HepG2 (cell line): ENCODE results near the gene CDY1B. TPM values are rescaled to one million over a fixed set of nuclear protein-coding genes. Genes with fewer than 3 reads are reported as not detected.
"Not testable (repeated sequence)": the region's sequence is repeated elsewhere in the genome, so short reads cannot be mapped to it uniquely, and the experiment has no call there.

Experiments
- ATAC-seq: fragments of 200-7000 bp; cut with Tn5 transposase; 3 replicates; pipeline ENCODE4 v1.9.1; 2020; ENCODE audit warnings: mild to moderate bottlenecking, moderate library complexity
- BruUV-seq: library from RNA; stranded (reverse); fragments of 400-500 nt; replicated peaks from 2 replicates; lab custom pipeline; 2021; lab: Mats Ljungman, UMichigan
- CTCF ChIA-PET: fragments of 300-600 bp; formaldehyde crosslinking; extraction: SDS; loops from one replicate; lab custom pipeline; 2021; ENCODE audit warnings: low total read pairs, inconsistent platforms, low intra/inter-chr PET ratio; lab: Yijun Ruan, JAX
- POLR2A ChIA-PET: fragments of 350-600 bp; sonication (Branson Sonifier 250); formaldehyde crosslinking; loops from one replicate; lab custom pipeline; 2020; ENCODE audit warnings: antibody characterized with exemption, inconsistent platforms; lab: Yijun Ruan, JAX
- DNase-seq: peaks from one replicate; pipeline ENCODE4 v3.0.0-alpha.2; 2015; ENCODE audit warnings: low spot score
- FAIRE-seq: peaks from 3 replicates; lab custom pipeline; 2011; peaks lifted over from hg19 to GRCh38; lab: Jason Lieb, UNC
- H2AFZ ChIP-seq: one replicate; pipeline ENCODE4 v1.6.1; 2011; ENCODE audit warnings: low read length, inconsistent platforms
- H3K27ac ChIP-seq: fragments of 300-600 bp; 3 replicates; pipeline ENCODE4 v1.8.0; 2011; ENCODE audit warnings: mixed run types, mild to moderate bottlenecking, mixed read lengths, low read length, inconsistent platforms; ENCODE audit not compliant: insufficient read depth; ENCODE audit errors: extremely low read length
- H3K27me3 ChIP-seq, 2 experiments: fragments of 200-600 bp in 1 of 2; 2 replicates in 1 of 2; 3 replicates in 1 of 2; pipeline versions ENCODE4 v1.6.0 to v1.8.0; 2011; ENCODE audit warnings: low read length in 2 of 2, mild to moderate bottlenecking in 2 of 2, moderate library complexity in 2 of 2, inconsistent platforms in 1 of 2; ENCODE audit not compliant: insufficient read depth in 2 of 2, control insufficient read depth in 1 of 2
- H3K36me3 ChIP-seq, 2 experiments: fragments of 200-600 bp in 1 of 2; replicated peaks in 1 of 2; 2 replicates in 1 of 2; 3 replicates in 1 of 2; pipeline versions ENCODE4 v1.5.1 to v1.8.0; 2011; ENCODE audit warnings: low read length in 2 of 2, inconsistent platforms in 1 of 2; ENCODE audit not compliant: insufficient read depth in 2 of 2, control insufficient read depth in 1 of 2
- H3K4me1 ChIP-seq: 2 replicates; pipeline ENCODE4 v1.5.1; 2012; ENCODE audit warnings: low read length, inconsistent platforms; ENCODE audit not compliant: insufficient read depth
- H3K4me2 ChIP-seq: 2 replicates; pipeline ENCODE4 v1.6.0; 2011; ENCODE audit warnings: low read depth, low read length, inconsistent platforms
- H3K4me3 ChIP-seq, 3 experiments: fragments of 200-600 bp in 1 of 3; sonication (generic), shearing (Covaris generic) in 1 of 3; replicated peaks in 1 of 3; 2 replicates each; pipeline ENCODE4 v1.5.1; 2011 to 2016; ENCODE audit warnings: low read length in 3 of 3, inconsistent platforms in 2 of 3, low read depth in 2 of 3, mild to moderate bottlenecking in 2 of 3, control low read depth in 1 of 3, mixed read lengths in 1 of 3; ENCODE audit not compliant: insufficient read depth in 1 of 3
- H3K79me2 ChIP-seq: one replicate; pipeline ENCODE4 v1.6.1; 2011; ENCODE audit warnings: low read length, inconsistent platforms; ENCODE audit not compliant: insufficient read depth
- H3K9ac ChIP-seq: 2 replicates; pipeline ENCODE4 v1.6.0; 2011; ENCODE audit warnings: mild to moderate bottlenecking, low read depth, low read length, inconsistent platforms; ENCODE audit not compliant: insufficient read depth
- H3K9me3 ChIP-seq: 2 replicates; pipeline ENCODE4 v1.5.1; 2012; ENCODE audit warnings: mild to moderate bottlenecking, low read length
- H4K20me1 ChIP-seq: 2 replicates; pipeline ENCODE4 v1.6.0; 2011; ENCODE audit warnings: inconsistent platforms, mild to moderate bottlenecking, low read length, moderate library complexity; ENCODE audit not compliant: insufficient read depth
- WGBS: methylation state at CpG from one replicate; pipeline ENCODE4 v1.1.6; 2017; ENCODE audit warnings: low lambda C conversion rate; 5-methylcytosine and 5-hydroxymethylcytosine counted together
- in situ Hi-C: cut with HindIII; loops from 2 replicates; pipeline ENCODE4 v1.10.0; 2017; ENCODE audit warnings: low pct_unique_long_range_greater_than_20kb; ENCODE audit not compliant: extremely low pct_ligation_motif_present
- intact Hi-C: fragments of 100-400 bp; cut with micrococcal nuclease; formaldehyde crosslinking; loops from one replicate; pipeline ENCODE4 v1.10.0; 2022; ENCODE audit not compliant: unreplicated experiment
- polyA plus RNA-seq, 8 experiments: library from polyadenylated mRNA; depleted of rRNA in 3 of 8; stranded (reverse) in 7 of 8; unstranded in 1 of 8; fragments of >200 nt; fragmentation: Illumina TruSeq in 4 of 8; extraction: Trizol in 4 of 8; gene quantifications; 2 replicates each; pipeline versions ENCODE4 v1.2.1 to v1.2.3, GENCODE V29; 2011 to 2016; ENCODE audit warnings: low read depth in 4 of 8, missing spikeins in 1 of 8, mixed read lengths in 1 of 8; ENCODE audit not compliant: insufficient read depth in 1 of 8
- total RNA-seq, 5 experiments: library from RNA; depleted of rRNA; stranded (reverse); fragments of >200 nt; fragmentation: Illumina TruSeq; extraction: Trizol; gene quantifications; 2 replicates each; pipeline ENCODE4 v1.2.3, GENCODE V29; 2016; ENCODE audit warnings: low read depth in 1 of 5

The CDY1B gene
- total and polyA plus RNA-seq, 2 of the 13 experiments (the other 11 are each of a cell fraction or from before 2014, with no cell fraction given): not detected

- H3K27me3 ChIP-seq, H3K4me2 ChIP-seq, H3K27ac ChIP-seq, FAIRE-seq, intact Hi-C loops, H3K79me2 ChIP-seq, POLR2A ChIA-PET, H3K36me3 ChIP-seq, H4K20me1 ChIP-seq, H3K9me3 ChIP-seq, H3K4me1 ChIP-seq, CTCF ChIA-PET, BruUV-seq, in situ Hi-C loops, H3K4me3 ChIP-seq, H2AFZ ChIP-seq, H3K9ac ChIP-seq, DNase-seq, ATAC-seq: not testable (repeated sequence)
- no CpG with 5 or more reads among the region's 4 CpGs for WGBS
Observed at GRCh38 chrY:24039008-24039718, 8.7 kb downstream of the CDY1B start.

- H3K4me1 ChIP-seq, H3K27me3 ChIP-seq, CTCF ChIA-PET, H3K9me3 ChIP-seq, POLR2A ChIA-PET, H2AFZ ChIP-seq, intact Hi-C loops, in situ Hi-C loops, BruUV-seq, H3K36me3 ChIP-seq, H4K20me1 ChIP-seq, H3K4me3 ChIP-seq, H3K9ac ChIP-seq, ATAC-seq, H3K27ac ChIP-seq, H3K4me2 ChIP-seq, FAIRE-seq, DNase-seq, H3K79me2 ChIP-seq: not testable (repeated sequence)
- no CpG with 5 or more reads among the region's 9 CpGs for WGBS
Observed at GRCh38 chrY:24026212-24027103, 21.4 kb downstream of the CDY1B start.
